K562 (cell line): ENCODE measurements around the gene TMEM164. TPM values are rescaled to one million over a fixed set of nuclear protein-coding genes. Genes with fewer than 3 reads are reported as not detected.

Experiments
- ATAC-seq: fragments of 200-7000 bp; cut with Tn5 transposase; 3 replicates; pipeline ENCODE4 v1.9.1; 2020; ENCODE audit warnings: moderate library complexity
- BruUV-seq: library from RNA; stranded (reverse); fragments of 400-500 nt; replicated peaks from 2 replicates; lab custom pipeline; 2021; lab: Mats Ljungman, UMichigan
- CTCF ChIA-PET: fragments of 300-600 bp; formaldehyde crosslinking; extraction: SDS; loops from one replicate; lab custom pipeline; 2021; ENCODE audit warnings: low intra/inter-chr PET ratio; lab: Yijun Ruan, JAX
- POLR2A ChIA-PET: fragments of 300-600, 350-650 bp; sonication (Branson Sonifier 250); formaldehyde crosslinking; extraction: SDS; loops from one replicate; lab custom pipeline; 2021; ENCODE audit warnings: antibody characterized with exemption, inconsistent platforms; lab: Yijun Ruan, JAX
- DNase-seq, 4 experiments: peaks; one replicate each; pipeline versions ENCODE4 v3.0.0 to v3.0.0-alpha.2; 2011 to 2018; ENCODE audit warnings: low spot score in 3 of 4, mixed read lengths in 3 of 4; ENCODE audit errors: extremely low read depth in 1 of 4
- FAIRE-seq: peaks from 2 replicates; lab custom pipeline; 2011; peaks lifted over from hg19 to GRCh38; lab: Jason Lieb, UNC
- H2AFZ ChIP-seq: 2 replicates; pipeline ENCODE4 v1.6.0; 2011; ENCODE audit warnings: low read depth, low read length, control low read depth, inconsistent platforms
- H3K27ac ChIP-seq: fragments of 200-600 bp; 3 replicates; pipeline ENCODE4 v1.8.0; 2011; ENCODE audit warnings: low read depth, mild to moderate bottlenecking, control low read depth, inconsistent platforms, low read length, moderate library complexity, mixed read lengths; ENCODE audit errors: extremely low read depth
- H3K27me3 ChIP-seq, 2 experiments: fragments of 300-600 bp in 1 of 2; 2 replicates in 1 of 2; 3 replicates in 1 of 2; pipeline versions ENCODE4 v1.6.0 to v1.8.0; 2011; ENCODE audit warnings: inconsistent platforms in 2 of 2, low read length in 2 of 2, mild to moderate bottlenecking in 1 of 2, mixed read lengths in 1 of 2, moderate library complexity in 1 of 2; ENCODE audit not compliant: control insufficient read depth in 2 of 2, insufficient read depth in 2 of 2
- H3K36me3 ChIP-seq: fragments of 300-600 bp; 3 replicates; pipeline ENCODE4 v1.8.0; 2011; ENCODE audit warnings: mild to moderate bottlenecking, low read length, inconsistent platforms; ENCODE audit not compliant: control insufficient read depth, insufficient read depth
- H3K4me1 ChIP-seq, 2 experiments: fragments of 200-600 bp in 1 of 2; replicated peaks in 1 of 2; 2 replicates in 1 of 2; 3 replicates in 1 of 2; pipeline versions ENCODE4 v1.5.1 to v1.8.0; 2011; ENCODE audit warnings: inconsistent platforms in 2 of 2, low read length in 2 of 2, mild to moderate bottlenecking in 1 of 2, mixed read lengths in 1 of 2, moderate library complexity in 1 of 2; ENCODE audit not compliant: control insufficient read depth in 2 of 2, insufficient read depth in 2 of 2
- H3K4me2 ChIP-seq: 2 replicates; pipeline ENCODE4 v1.6.1; 2011; ENCODE audit warnings: low read length, control low read depth, inconsistent platforms, mixed read lengths; ENCODE audit not compliant: insufficient read depth
- H3K4me3 ChIP-seq: fragments of 200-600 bp; sonication (generic), shearing (Covaris generic); 2 replicates; pipeline ENCODE4 v1.5.1; 2016; ENCODE audit warnings: control low read depth, inconsistent platforms
- H3K79me2 ChIP-seq: fragments of 200-600 bp; 3 replicates; pipeline ENCODE4 v1.8.0; 2011; ENCODE audit warnings: low read length, inconsistent platforms; ENCODE audit not compliant: control insufficient read depth, insufficient read depth
- H3K9ac ChIP-seq, 2 experiments: 2 replicates each; pipeline versions ENCODE4 v1.6.0 to v1.6.1; 2011; ENCODE audit warnings: low read depth in 2 of 2, low read length in 2 of 2, control low read depth in 1 of 2, inconsistent platforms in 1 of 2, mild to moderate bottlenecking in 1 of 2, mixed read lengths in 1 of 2; ENCODE audit not compliant: insufficient read depth in 1 of 2
- H3K9me1 ChIP-seq: one replicate; pipeline ENCODE4 v1.6.0; 2011; ENCODE audit warnings: inconsistent platforms, mild to moderate bottlenecking, low read length, moderate library complexity; ENCODE audit not compliant: control insufficient read depth, insufficient read depth
- H3K9me3 ChIP-seq: replicated peaks from 2 replicates; pipeline ENCODE4 v1.5.1; 2011; ENCODE audit warnings: low read depth, low read length, inconsistent platforms; ENCODE audit not compliant: control insufficient read depth, insufficient read depth
- H4K20me1 ChIP-seq: replicated peaks from 2 replicates; pipeline ENCODE4 v1.6.1; 2011; ENCODE audit warnings: low read length, inconsistent platforms, mixed read lengths; ENCODE audit not compliant: control insufficient read depth, insufficient read depth
- BCOR ChIP-seq: fragments of 450-650 bp; IDR thresholded peaks from 2 replicates; pipeline ENCODE4 v1.6.1; 2016
- BRD4 ChIP-seq: fragments of 200-600 bp; sonication (generic); IDR thresholded peaks from 2 replicates; pipeline ENCODE4 v1.6.1; 2017; ENCODE audit warnings: inconsistent platforms
- MBD2 ChIP-seq: sonication (generic); IDR thresholded peaks from 2 replicates; pipeline ENCODE4 v1.6.1; 2016; ENCODE audit warnings: low read depth, borderline replicate concordance
- NCOA4 ChIP-seq: fragments of 450-650 bp; IDR thresholded peaks from 2 replicates; pipeline ENCODE4 v1.6.1; 2018; ENCODE audit warnings: mild to moderate bottlenecking; ENCODE audit not compliant: partially characterized antibody
- NFIC ChIP-seq: fragments of 450-650 bp; IDR thresholded peaks from 2 replicates; pipeline ENCODE4 v1.6.1; 2017; ENCODE audit warnings: mild to moderate bottlenecking, inconsistent platforms
- TAF1 ChIP-seq: IDR thresholded peaks from 2 replicates; pipeline ENCODE4 v1.6.1; 2011; ENCODE audit warnings: mild to moderate bottlenecking, low read length, moderate library complexity; ENCODE audit not compliant: insufficient read depth, control insufficient read depth, severe bottlenecking; ENCODE audit errors: extremely low read depth
- ZNF232 ChIP-seq: sonication (generic); formaldehyde crosslinking; IDR thresholded peaks from 2 replicates; pipeline ENCODE4 v1.8.0; 2022; ENCODE audit warnings: mild to moderate bottlenecking, missing genetic modification reagents
- WGBS: fragments of 100-300 bp; shearing (Covaris generic); methylation state at CpG from one replicate; pipeline ENCODE4 v1.1.6; 2016; ENCODE audit warnings: low coverage, mixed read lengths; ENCODE audit not compliant: insufficient coverage; ENCODE audit errors: missing lambda C conversion rate; 5-methylcytosine and 5-hydroxymethylcytosine counted together
- in situ Hi-C: fragments of 300-500 bp; cut with MboI; formaldehyde crosslinking; loops from 4 replicates; pipeline ENCODE4 v1.15.0; 2018; ENCODE audit warnings: inconsistent platforms, mixed read lengths
- intact Hi-C: fragments of 100-400 bp; cut with micrococcal nuclease; formaldehyde crosslinking; loops from 2 replicates; pipeline ENCODE4 v1.14.2; 2022
- polyA plus RNA-seq, 8 experiments: library from polyadenylated mRNA; depleted of rRNA in 4 of 8; stranded (reverse) in 5 of 8; unstranded in 3 of 8; fragments of >200 nt; fragmentation: Nextera tagmentation in 2 of 8; fragmentation: Illumina TruSeq in 1 of 8; extraction: Ambion mirVana in 2 of 8; extraction: Trizol in 1 of 8; gene quantifications; 2 replicates each; pipeline versions ENCODE4 v1.2.1 to v1.2.3, GENCODE V29; 2011 to 2014; ENCODE audit warnings: inconsistent platforms in 1 of 8, missing spikeins in 1 of 8
- total RNA-seq, 7 experiments: library from RNA; depleted of rRNA in 6 of 7; stranded (reverse); fragments of >200 nt in 6 of 7; fragmentation: Illumina TruSeq in 2 of 7; extraction: Trizol in 2 of 7; gene quantifications; 2 replicates each; pipeline versions ENCODE4 v1.2.1 to v1.2.3, GENCODE V29; 2011 to 2021; ENCODE audit warnings: low replicate concordance in 1 of 7
- TF ChIP-seq, protein P1 (sequence below): fragments of 250-450 bp; sonication (Bioruptor Pico); IDR thresholded peaks from 2 replicates; pipeline ENCODE4 v1.4.0; 2020; ENCODE audit warnings: mild to moderate bottlenecking, moderate library complexity
- TF ChIP-seq, protein P2 (sequence below): fragments of 250-450 bp; sonication (Bioruptor Pico); IDR thresholded peaks from 2 replicates; pipeline ENCODE4 v1.5.0; 2020; ENCODE audit warnings: mild to moderate bottlenecking
- TF ChIP-seq, protein P3 (sequence below): fragments of 450-650 bp; IDR thresholded peaks from 2 replicates; pipeline ENCODE4 v1.6.1; 2017; ENCODE audit warnings: antibody characterized with exemption, mild to moderate bottlenecking

The TMEM164 gene
- total and polyA plus RNA-seq, 9 of the 15 experiments (the other 6 are each of a cell fraction or from before 2014, with no cell fraction given), result 2.4 to 57.3 (median 23.1) TPM

DNA sequence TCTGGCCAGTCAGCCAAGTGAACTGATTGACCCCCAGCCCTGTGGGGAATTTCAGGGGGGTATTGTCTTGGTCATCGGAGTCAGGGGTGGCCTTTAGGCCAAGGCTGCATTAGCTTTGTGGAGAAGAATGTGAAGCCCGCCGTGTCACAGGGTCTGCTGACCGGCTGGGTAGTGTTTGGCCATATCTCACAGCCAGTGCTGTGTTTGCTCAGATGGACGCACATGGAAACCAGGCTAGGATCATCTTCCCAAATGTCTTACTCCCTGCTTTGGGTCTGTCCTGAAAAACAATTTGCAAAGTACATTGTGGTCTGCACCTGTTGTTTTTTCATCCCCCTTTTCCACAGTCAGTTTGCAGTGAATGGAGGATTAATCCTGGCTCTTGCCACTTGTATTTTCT is 13.0 kb downstream of the TMEM164 start:
- H3K9me1 ChIP-seq, result no peaks in the 10 kb centered on the region
- no peak overlapping the region for H3K9ac ChIP-seq
- no TSS peak for BruUV-seq
- POLR2A ChIA-PET, result interaction anchor here (1.6 to 1.8 kb wide), 2 partner anchors 10 to 13 kb away, joined by 6 to 7 read pairs; partner anchors contain the start of gene TMEM164
- H3K79me2 ChIP-seq, result peaks cover 62% of the 10 kb centered on the region
- peaks cover 79% of the 10 kb centered on the region for H3K36me3 ChIP-seq
- no peak for ATAC-seq
- no peak overlapping the region for H3K4me3 ChIP-seq
- WGBS, result 86% methylated on average over 2 of the region's 5 CpGs
- 0 out of 2 replicates have a peak, but pooled peaks cover 6% of the 10 kb centered on the region for H4K20me1 ChIP-seq
- peaks cover 2 to 3% of the 10 kb centered on the region in 2 experiments; a peak in 2 of 5 replicates for H3K4me1 ChIP-seq
- FAIRE-seq, result no peak
- no peak overlapping the region for H3K4me2 ChIP-seq
- no peaks in the 10 kb centered on the region for H3K27me3 ChIP-seq
- DNase-seq, result no peak
- H2AFZ ChIP-seq, result no peak overlapping the region
- in situ Hi-C loops (no loop called here), intact Hi-C loops (no loop called here)
- CTCF ChIA-PET, result no interaction called here
- H3K27ac ChIP-seq, result no peak overlapping the region
- H3K9me3 ChIP-seq, result no peaks in the 10 kb centered on the region
- TF ChIP-seq, protein P1, sequence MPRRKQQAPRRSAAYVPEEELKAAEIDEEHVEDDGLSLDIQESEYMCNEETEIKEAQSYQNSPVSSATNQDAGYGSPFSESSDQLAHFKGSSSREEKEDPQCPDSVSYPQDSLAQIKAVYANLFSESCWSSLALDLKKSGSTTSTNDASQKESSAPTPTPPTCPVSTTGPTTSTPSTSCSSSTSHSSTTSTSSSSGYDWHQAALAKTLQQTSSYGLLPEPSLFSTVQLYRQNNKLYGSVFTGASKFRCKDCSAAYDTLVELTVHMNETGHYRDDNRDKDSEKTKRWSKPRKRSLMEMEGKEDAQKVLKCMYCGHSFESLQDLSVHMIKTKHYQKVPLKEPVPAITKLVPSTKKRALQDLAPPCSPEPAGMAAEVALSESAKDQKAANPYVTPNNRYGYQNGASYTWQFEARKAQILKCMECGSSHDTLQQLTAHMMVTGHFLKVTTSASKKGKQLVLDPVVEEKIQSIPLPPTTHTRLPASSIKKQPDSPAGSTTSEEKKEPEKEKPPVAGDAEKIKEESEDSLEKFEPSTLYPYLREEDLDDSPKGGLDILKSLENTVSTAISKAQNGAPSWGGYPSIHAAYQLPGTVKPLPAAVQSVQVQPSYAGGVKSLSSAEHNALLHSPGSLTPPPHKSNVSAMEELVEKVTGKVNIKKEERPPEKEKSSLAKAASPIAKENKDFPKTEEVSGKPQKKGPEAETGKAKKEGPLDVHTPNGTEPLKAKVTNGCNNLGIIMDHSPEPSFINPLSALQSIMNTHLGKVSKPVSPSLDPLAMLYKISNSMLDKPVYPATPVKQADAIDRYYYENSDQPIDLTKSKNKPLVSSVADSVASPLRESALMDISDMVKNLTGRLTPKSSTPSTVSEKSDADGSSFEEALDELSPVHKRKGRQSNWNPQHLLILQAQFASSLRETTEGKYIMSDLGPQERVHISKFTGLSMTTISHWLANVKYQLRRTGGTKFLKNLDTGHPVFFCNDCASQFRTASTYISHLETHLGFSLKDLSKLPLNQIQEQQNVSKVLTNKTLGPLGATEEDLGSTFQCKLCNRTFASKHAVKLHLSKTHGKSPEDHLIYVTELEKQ (CRISPR knock-in tag), result no peak
- no peak for TF ChIP-seq BRD4
- TF ChIP-seq, protein P2, sequence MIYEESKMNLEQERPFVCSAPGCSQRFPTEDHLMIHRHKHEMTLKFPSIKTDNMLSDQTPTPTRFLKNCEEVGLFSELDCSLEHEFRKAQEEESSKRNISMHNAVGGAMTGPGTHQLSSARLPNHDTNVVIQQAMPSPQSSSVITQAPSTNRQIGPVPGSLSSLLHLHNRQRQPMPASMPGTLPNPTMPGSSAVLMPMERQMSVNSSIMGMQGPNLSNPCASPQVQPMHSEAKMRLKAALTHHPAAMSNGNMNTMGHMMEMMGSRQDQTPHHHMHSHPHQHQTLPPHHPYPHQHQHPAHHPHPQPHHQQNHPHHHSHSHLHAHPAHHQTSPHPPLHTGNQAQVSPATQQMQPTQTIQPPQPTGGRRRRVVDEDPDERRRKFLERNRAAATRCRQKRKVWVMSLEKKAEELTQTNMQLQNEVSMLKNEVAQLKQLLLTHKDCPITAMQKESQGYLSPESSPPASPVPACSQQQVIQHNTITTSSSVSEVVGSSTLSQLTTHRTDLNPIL, result no peak
- no peak for TF ChIP-seq NCOA4
- TF ChIP-seq TAF1, result no peak
- TF ChIP-seq NFIC, result no peak
- no peak for TF ChIP-seq BCOR
- TF ChIP-seq ZNF232, result no peak
- no peak for TF ChIP-seq MBD2
- TF ChIP-seq, protein P3, sequence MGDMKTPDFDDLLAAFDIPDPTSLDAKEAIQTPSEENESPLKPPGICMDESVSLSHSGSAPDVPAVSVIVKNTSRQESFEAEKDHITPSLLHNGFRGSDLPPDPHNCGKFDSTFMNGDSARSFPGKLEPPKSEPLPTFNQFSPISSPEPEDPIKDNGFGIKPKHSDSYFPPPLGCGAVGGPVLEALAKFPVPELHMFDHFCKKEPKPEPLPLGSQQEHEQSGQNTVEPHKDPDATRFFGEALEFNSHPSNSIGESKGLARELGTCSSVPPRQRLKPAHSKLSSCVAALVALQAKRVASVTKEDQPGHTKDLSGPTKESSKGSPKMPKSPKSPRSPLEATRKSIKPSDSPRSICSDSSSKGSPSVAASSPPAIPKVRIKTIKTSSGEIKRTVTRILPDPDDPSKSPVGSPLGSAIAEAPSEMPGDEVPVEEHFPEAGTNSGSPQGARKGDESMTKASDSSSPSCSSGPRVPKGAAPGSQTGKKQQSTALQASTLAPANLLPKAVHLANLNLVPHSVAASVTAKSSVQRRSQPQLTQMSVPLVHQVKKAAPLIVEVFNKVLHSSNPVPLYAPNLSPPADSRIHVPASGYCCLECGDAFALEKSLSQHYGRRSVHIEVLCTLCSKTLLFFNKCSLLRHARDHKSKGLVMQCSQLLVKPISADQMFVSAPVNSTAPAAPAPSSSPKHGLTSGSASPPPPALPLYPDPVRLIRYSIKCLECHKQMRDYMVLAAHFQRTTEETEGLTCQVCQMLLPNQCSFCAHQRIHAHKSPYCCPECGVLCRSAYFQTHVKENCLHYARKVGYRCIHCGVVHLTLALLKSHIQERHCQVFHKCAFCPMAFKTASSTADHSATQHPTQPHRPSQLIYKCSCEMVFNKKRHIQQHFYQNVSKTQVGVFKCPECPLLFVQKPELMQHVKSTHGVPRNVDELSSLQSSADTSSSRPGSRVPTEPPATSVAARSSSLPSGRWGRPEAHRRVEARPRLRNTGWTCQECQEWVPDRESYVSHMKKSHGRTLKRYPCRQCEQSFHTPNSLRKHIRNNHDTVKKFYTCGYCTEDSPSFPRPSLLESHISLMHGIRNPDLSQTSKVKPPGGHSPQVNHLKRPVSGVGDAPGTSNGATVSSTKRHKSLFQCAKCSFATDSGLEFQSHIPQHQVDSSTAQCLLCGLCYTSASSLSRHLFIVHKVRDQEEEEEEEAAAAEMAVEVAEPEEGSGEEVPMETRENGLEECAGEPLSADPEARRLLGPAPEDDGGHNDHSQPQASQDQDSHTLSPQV, result no peak
